ENCODE results near the gene VTCN1.
"Not testable (repeated sequence)": the region's sequence is repeated elsewhere in the genome, so short reads cannot be mapped to it uniquely, and the experiment has no call there.

Gene VTCN1

GRCh38 chr1:117120774-117121588 lies 89.7 kb downstream of the VTCN1 start:
- no peak for DNase-seq

- DNase-seq, result not testable (repeated sequence)
Observed at GRCh38 chr1:117119144-117119543, 91.6 kb downstream of the VTCN1 start.

- no peak for DNase-seq
Observed at GRCh38 chr1:117118137-117118536, 92.6 kb downstream of the VTCN1 start.

- no peak for DNase-seq
Observed at GRCh38 chr1:117117697-117118096, 93.0 kb downstream of the VTCN1 start.

- no peak for DNase-seq
Observed at GRCh38 chr1:117116784-117117130, 94.0 kb downstream of the VTCN1 start.

- no peak for DNase-seq
Observed at GRCh38 chr1:117116090-117116783, 94.5 kb downstream of the VTCN1 start.

- no peak for DNase-seq
Observed at GRCh38 chr1:117114877-117115276, 95.8 kb downstream of the VTCN1 start.

GRCh38 chr1:117113199-117113598 lies 97.5 kb downstream of the VTCN1 start:
- no peak for DNase-seq

- no peak for DNase-seq
Observed at GRCh38 chr1:117112047-117112717, 98.5 kb downstream of the VTCN1 start.

- DNase-seq, result no peak
Observed at GRCh38 chr1:117110774-117111173, 100.0 kb downstream of the VTCN1 start.

- no peak for DNase-seq
Observed at GRCh38 chr1:117107364-117107763, 103.4 kb downstream of the VTCN1 start.

- DNase-seq, result no peak
Observed at GRCh38 chr1:117106478-117106877, 104.2 kb downstream of the VTCN1 start.

- no peak for DNase-seq
Observed at GRCh38 chr1:117105722-117106121, 105.0 kb downstream of the VTCN1 start.

- DNase-seq, result no peak
Observed at GRCh38 chr1:117104986-117105385, 105.7 kb downstream of the VTCN1 start.

GRCh38 chr1:117101858-117102257 lies 108.9 kb downstream of the VTCN1 start:
- not testable (repeated sequence) for DNase-seq

- no peak for DNase-seq
Observed at GRCh38 chr1:117101334-117101733, 109.4 kb downstream of the VTCN1 start.

GRCh38 chr1:117098287-117098890 lies 112.3 kb downstream of the VTCN1 start:
- no peak for DNase-seq

- no peak for DNase-seq
Observed at GRCh38 chr1:117097443-117097842, 113.3 kb downstream of the VTCN1 start.

- DNase-seq, result no peak
Observed at GRCh38 chr1:117096951-117097408, 113.7 kb downstream of the VTCN1 start.

GRCh38 chr1:117094841-117095604 lies 115.7 kb downstream of the VTCN1 start:
- no peak for DNase-seq

GRCh38 chr1:117093870-117094621 lies 116.7 kb downstream of the VTCN1 start:
- DNase-seq, result no peak

Measured in NCI-H1105 treated with DMSO at 0.1 percent for 48 hours (cell line).